WERI-Rb-1 (cell line): Measurements from ENCODE around the gene ATG5.

ENCODE experiments used
- DNase-seq: peaks from one replicate; pipeline ENCODE4 v3.0.0-alpha.2; 2020
- H3K27ac ChIP-seq: fragments of 250-450 bp; sonication (Bioruptor Pico); 2 replicates; pipeline ENCODE4 v1.5.1; 2020; ENCODE audit warnings: mild to moderate bottlenecking, moderate library complexity
- H3K27me3 ChIP-seq: fragments of 250-450 bp; sonication (Bioruptor Pico); 2 replicates; pipeline ENCODE4 v1.5.1; 2021; ENCODE audit warnings: mild to moderate bottlenecking, low read depth, moderate library complexity; ENCODE audit not compliant: insufficient read depth, severe bottlenecking
- H3K36me3 ChIP-seq: fragments of 250-450 bp; sonication (Bioruptor Pico); 2 replicates; pipeline ENCODE4 v1.5.1; 2020; ENCODE audit warnings: mild to moderate bottlenecking, moderate library complexity
- H3K4me3 ChIP-seq: 2 replicates; pipeline ENCODE4 v1.5.1; 2011; ENCODE audit warnings: low read depth, mild to moderate bottlenecking, control low read depth, low read length
- H3K9me3 ChIP-seq: fragments of 250-450 bp; sonication (Bioruptor Pico); 2 replicates; pipeline ENCODE4 v1.5.1; 2021; ENCODE audit warnings: mild to moderate bottlenecking, moderate library complexity; ENCODE audit not compliant: severe bottlenecking
- TF ChIP-seq, protein P1 (sequence below): IDR thresholded peaks from 2 replicates; pipeline ENCODE4 v1.5.1; 2011; ENCODE audit warnings: low read depth, mild to moderate bottlenecking, control low read depth, inconsistent platforms, low read length

The ATG5 gene

GRCh38 chr6:106227612-106228507 is 97.7 kb downstream of the ATG5 start:
- no peak for DNase-seq
- Histone ChIP-seq H3K4me3 (no peak overlapping the region), H3K9me3 (no peaks in the 10 kb centered on the region), H3K36me3 (no peaks in the 10 kb centered on the region), H3K27me3 (no peaks in the 10 kb centered on the region), H3K27ac (no peak overlapping the region)
- TF ChIP-seq, protein P1, sequence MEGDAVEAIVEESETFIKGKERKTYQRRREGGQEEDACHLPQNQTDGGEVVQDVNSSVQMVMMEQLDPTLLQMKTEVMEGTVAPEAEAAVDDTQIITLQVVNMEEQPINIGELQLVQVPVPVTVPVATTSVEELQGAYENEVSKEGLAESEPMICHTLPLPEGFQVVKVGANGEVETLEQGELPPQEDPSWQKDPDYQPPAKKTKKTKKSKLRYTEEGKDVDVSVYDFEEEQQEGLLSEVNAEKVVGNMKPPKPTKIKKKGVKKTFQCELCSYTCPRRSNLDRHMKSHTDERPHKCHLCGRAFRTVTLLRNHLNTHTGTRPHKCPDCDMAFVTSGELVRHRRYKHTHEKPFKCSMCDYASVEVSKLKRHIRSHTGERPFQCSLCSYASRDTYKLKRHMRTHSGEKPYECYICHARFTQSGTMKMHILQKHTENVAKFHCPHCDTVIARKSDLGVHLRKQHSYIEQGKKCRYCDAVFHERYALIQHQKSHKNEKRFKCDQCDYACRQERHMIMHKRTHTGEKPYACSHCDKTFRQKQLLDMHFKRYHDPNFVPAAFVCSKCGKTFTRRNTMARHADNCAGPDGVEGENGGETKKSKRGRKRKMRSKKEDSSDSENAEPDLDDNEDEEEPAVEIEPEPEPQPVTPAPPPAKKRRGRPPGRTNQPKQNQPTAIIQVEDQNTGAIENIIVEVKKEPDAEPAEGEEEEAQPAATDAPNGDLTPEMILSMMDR, result no peak

DNA sequence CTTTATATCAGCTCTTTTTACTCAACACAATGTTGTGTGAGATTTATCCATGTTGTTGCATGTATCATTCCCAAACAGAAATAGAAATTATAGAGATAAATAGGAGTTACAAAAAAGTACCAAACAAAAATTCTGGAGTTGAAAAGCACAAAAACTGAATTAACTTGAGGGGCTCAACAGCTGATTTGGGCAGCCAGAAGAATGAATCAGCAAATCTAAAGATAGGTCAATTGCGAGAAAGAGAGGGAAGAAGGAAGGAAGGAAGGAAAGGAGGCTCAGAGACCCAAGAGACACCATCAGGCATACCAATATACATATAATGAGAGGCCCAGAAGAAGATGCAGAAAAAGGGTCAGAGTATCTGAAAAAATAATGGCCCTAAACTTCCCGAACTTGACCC is 98.9 kb downstream of the ATG5 start:
- no peaks in the 10 kb centered on the region for H3K27me3 ChIP-seq
- H3K36me3 ChIP-seq, result no peaks in the 10 kb centered on the region
- H3K9me3 ChIP-seq, result no peaks in the 10 kb centered on the region
- TF ChIP-seq, protein P1, result no peak
- no peak for DNase-seq
- no peak overlapping the region for H3K4me3 ChIP-seq
- no peak overlapping the region for H3K27ac ChIP-seq

DNA sequence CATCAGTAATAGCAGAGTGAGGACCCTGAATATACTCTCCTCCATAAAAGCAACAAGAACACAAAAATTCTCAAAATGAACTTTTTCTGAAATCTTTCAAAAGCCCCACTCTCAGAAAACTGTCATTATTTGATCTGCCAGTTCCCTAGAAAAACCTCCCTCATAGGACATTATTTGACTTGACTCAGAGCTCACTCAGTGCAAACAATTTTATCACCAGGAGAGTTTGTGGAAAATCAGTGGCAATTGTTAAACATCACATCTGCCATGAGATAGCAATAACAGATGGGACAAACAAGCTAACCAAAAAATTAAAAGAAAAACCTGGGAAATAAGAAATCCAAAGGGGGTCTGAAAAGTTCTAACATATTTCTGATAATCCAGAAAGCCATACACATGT is 100.0 kb downstream of the ATG5 start:
- Histone ChIP-seq H3K9me3 (no peaks in the 10 kb centered on the region), H3K27ac (no peak overlapping the region), H3K27me3 (no peaks in the 10 kb centered on the region), H3K4me3 (no peak overlapping the region), H3K36me3 (no peaks in the 10 kb centered on the region)
- no peak for DNase-seq
- TF ChIP-seq, protein P1, result no peak

- TF ChIP-seq, protein P1, result peak; percentile 39; the same call in 1 of the 2 replicates
- H3K27me3 ChIP-seq, result no peaks in the 10 kb centered on the region
- no peaks in the 10 kb centered on the region for H3K9me3 ChIP-seq
- H3K4me3 ChIP-seq, result no peak overlapping the region
- no peaks in the 10 kb centered on the region for H3K36me3 ChIP-seq
- peak; percentile 53 for DNase-seq
- H3K27ac ChIP-seq, result no peak overlapping the region
Observed at GRCh38 chr6:106223300-106223930, 102.1 kb downstream of the ATG5 start.

DNA sequence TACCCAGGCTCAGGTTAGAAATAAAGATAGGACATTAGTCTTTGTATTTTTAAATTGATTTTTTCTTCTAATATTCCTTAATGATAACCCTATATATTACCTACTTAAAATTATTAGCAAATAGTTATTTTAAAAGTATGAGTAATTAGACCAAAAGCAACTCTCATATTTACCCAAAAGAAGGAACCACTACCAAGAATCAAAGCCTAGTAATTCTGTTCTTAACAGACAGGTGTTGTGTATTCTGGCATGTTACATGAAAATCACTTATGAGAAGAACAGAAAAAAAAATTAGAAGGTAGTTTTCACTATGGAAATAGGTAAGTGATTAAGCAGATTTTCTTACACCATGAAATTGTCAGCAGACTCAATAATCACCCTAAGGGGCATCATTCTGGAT is 105.1 kb downstream of the ATG5 start:
- H3K4me3 ChIP-seq, result no peak overlapping the region
- no peak overlapping the region for H3K27ac ChIP-seq
- TF ChIP-seq, protein P1, result no peak
- no peaks in the 10 kb centered on the region for H3K36me3 ChIP-seq
- H3K9me3 ChIP-seq, result no peaks in the 10 kb centered on the region
- DNase-seq, result no peak
- no peaks in the 10 kb centered on the region for H3K27me3 ChIP-seq
